ENCODE results near the gene SCN2B. TPM values are rescaled to one million over a fixed set of nuclear protein-coding genes. Genes with fewer than 3 reads are reported as not detected.

SCN2B gene
- total and polyA plus RNA-seq, 8 donors = 0.12 to 0.92 (median 0.29) TPM; not detected in 3

DNA sequence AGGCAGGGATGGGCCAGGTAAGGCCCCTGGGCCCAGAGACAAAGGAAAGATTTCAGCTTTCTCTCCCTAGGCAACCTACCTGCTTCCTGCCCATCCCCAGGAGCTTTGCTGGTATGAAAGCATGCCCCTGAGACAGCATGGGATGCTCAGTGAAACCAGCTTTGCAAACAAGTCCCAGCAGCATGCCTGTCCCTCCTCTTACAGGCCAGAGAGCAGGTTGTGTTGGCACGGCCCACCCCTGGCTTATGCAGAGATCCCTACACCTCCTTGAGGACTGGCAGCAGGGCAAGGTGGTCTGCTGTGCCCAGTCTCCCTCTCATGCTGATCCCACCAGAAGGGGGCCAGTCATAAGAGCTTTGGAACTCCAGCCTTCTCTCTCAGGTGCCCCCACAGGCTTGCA lies 26.9 kb downstream of the SCN2B start:
- intact Hi-C loops (cut with DNase I; ENCODE audit: low total_unique reads) = no loop called here
- H3K27me3 ChIP-seq = peaks cover 9 to 63% (median 31%) of the 10 kb centered on the region in 3 donors

DNA sequence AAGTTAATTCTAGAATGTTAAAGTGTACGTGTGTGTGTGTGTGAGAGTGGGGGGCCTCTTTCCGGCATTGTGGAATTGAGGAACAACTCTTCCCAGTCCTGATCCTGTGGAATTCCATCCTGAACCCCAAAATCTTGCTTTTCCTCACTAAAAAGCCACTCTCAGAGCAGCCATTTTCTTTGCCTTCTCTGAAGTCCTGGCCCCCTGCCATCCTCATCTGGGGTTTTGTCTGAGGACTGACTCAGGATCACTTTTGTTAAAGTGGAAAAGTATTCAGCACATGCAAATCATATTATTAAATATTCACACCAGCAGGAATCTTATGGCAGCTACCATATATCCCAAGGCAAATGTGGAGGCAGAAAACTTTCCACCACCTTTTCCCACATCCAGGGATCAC lies 27.6 kb downstream of the SCN2B start:
- Histone ChIP-seq H3K36me3 (no peaks in the 10 kb centered on the region), H3K9me3 (no peaks in the 10 kb centered on the region), H3K4me1 (peaks cover 20 to 41% (median 33%) of the 10 kb centered on the region in 4 donors), H3K27me3 (peaks cover 9 to 63% (median 24%) of the 10 kb centered on the region in 3 donors), H3K4me3 (no peak overlapping the region), H3K27ac (no peak overlapping the region)
- 72 to 94% (median 86%) methylated on average over 2 of the region's 2 CpGs for WGBS, 5 donors
- TF ChIP-seq POLR2A (IDR thresholded peaks at IDR 0.05) (no peak), POLR2AphosphoS5 (IDR thresholded peaks at IDR 0.05) (no peak), EP300 (IDR thresholded peaks at IDR 0.05) (no peak)
- TF ChIP-seq, protein P1, sequence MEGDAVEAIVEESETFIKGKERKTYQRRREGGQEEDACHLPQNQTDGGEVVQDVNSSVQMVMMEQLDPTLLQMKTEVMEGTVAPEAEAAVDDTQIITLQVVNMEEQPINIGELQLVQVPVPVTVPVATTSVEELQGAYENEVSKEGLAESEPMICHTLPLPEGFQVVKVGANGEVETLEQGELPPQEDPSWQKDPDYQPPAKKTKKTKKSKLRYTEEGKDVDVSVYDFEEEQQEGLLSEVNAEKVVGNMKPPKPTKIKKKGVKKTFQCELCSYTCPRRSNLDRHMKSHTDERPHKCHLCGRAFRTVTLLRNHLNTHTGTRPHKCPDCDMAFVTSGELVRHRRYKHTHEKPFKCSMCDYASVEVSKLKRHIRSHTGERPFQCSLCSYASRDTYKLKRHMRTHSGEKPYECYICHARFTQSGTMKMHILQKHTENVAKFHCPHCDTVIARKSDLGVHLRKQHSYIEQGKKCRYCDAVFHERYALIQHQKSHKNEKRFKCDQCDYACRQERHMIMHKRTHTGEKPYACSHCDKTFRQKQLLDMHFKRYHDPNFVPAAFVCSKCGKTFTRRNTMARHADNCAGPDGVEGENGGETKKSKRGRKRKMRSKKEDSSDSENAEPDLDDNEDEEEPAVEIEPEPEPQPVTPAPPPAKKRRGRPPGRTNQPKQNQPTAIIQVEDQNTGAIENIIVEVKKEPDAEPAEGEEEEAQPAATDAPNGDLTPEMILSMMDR (IDR thresholded peaks at IDR 0.05) = no peak
- intact Hi-C loops (cut with DNase I; ENCODE audit: low total_unique reads) = no loop called here
- no peak for DNase-seq

More for the DNA sequence above, 26.9 kb downstream of the SCN2B start:
- no peaks in the 10 kb centered on the region for H3K9me3 ChIP-seq
- no peak overlapping the region for H3K27ac ChIP-seq
- peaks cover 20 to 41% (median 33%) of the 10 kb centered on the region in 4 donors for H3K4me1 ChIP-seq
- WGBS, 5 donors = 71 to 100% (median 82%) methylated on average over 1 of the region's 1 CpG
- no peak overlapping the region for H3K4me3 ChIP-seq
- TF ChIP-seq EP300 (IDR thresholded peaks at IDR 0.05) = no peak
- TF ChIP-seq, protein P1 (IDR thresholded peaks at IDR 0.05) = no peak
- TF ChIP-seq POLR2AphosphoS5 (IDR thresholded peaks at IDR 0.05) = no peak
- no peak for TF ChIP-seq POLR2A (IDR thresholded peaks at IDR 0.05)
- H3K36me3 ChIP-seq = no peaks in the 10 kb centered on the region
- DNase-seq = no peak

DNA sequence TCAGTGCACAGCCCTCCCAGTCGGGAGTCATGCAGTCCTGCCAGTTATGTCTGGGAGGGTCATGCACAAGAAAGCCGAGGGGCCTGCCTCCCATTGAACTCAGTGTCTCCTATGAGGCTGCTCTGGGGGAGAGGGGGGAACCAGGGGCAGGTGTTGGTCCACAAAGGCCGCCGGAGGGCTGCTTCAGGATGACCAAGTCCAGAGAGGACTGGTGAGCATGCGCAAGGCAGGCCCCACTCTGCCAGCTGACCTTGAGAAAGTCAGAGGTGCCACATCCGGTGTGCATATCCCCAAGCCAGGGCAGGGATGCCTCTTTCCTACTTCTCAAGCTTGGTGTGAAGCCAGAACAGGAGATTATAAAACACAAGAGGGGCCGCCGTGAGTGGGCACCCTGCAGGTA lies 28.2 kb downstream of the SCN2B start:
- H3K4me1 ChIP-seq = peaks cover 18 to 36% (median 29%) of the 10 kb centered on the region in 4 donors
- H3K36me3 ChIP-seq = no peaks in the 10 kb centered on the region
- no peak for DNase-seq
- 82 to 92% (median 89%) methylated on average over 4 to 8 of the region's 8 CpGs for WGBS, 5 donors
- H3K9me3 ChIP-seq = no peaks in the 10 kb centered on the region
- intact Hi-C loops (cut with DNase I; ENCODE audit: low total_unique reads) = no loop called here
- H3K27me3 ChIP-seq = peaks cover 2 to 63% (median 18%) of the 10 kb centered on the region in 3 donors
- H3K27ac ChIP-seq = no peak overlapping the region
- H3K4me3 ChIP-seq = no peak overlapping the region
- no peak for TF ChIP-seq POLR2AphosphoS5 (IDR thresholded peaks at IDR 0.05)
- TF ChIP-seq, protein P1 (IDR thresholded peaks at IDR 0.05) = no peak
- no peak for TF ChIP-seq POLR2A (IDR thresholded peaks at IDR 0.05)
- no peak for TF ChIP-seq EP300 (IDR thresholded peaks at IDR 0.05)

DNA sequence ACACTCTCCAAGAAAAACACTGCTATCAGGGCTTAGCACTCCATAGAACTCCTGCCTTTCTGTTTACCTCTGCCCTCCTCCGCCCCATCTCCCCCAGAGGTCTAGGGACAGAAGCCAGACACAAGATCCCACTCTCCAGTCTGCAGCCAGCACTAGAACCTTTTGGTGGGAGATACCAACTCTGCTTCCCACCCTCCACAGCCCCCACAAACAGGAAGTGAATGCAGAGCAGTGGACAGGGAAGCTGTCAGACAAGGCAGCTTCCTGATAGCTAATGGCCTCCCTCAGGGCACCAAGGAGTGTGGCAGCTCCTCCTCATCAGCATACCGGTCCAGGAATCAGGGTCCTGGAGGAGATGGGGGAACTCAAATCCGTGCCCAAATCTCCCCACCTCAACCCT lies 28.9 kb downstream of the SCN2B start:
- Histone ChIP-seq H3K27ac (no peak overlapping the region), H3K27me3 (peaks cover 0 to 63% (median 11%) of the 10 kb centered on the region in 3 donors), H3K4me1 (peaks cover 11 to 28% (median 22%) of the 10 kb centered on the region in 4 donors), H3K9me3 (no peaks in the 10 kb centered on the region), H3K36me3 (no peaks in the 10 kb centered on the region), H3K4me3 (no peak overlapping the region)
- TF ChIP-seq POLR2A (IDR thresholded peaks at IDR 0.05) = no peak
- 34 to 60% (median 46%) methylated on average over 3 of the region's 3 CpGs for WGBS, 5 donors
- intact Hi-C loops (cut with DNase I; ENCODE audit: low total_unique reads) = no loop called here
- no peak for DNase-seq

DNA sequence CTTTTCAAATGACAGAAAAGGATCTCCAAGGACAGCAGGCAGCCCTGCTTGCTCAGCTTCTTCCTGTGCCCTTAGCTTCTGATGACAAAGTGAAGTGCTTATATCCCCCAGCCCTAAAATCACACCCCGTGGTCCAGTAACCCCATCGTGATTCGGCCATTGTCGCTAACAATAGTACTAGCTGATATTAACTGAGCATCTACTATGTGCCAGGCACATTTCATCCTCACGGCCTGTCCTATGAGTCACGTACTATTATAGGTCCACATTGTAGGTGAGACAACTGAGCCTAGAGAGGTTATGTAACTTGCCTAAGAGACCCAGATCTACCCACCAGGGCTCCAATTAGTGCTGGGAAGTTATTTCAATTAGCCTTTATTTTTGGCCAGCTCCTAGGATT lies 29.9 kb downstream of the SCN2B start:
- WGBS, 5 donors = 88 to 96% (median 90%) methylated on average over 6 of the region's 6 CpGs
- TF ChIP-seq EP300 (IDR thresholded peaks at IDR 0.05) (no peak), POLR2AphosphoS5 (IDR thresholded peaks at IDR 0.05) (no peak)
- Histone ChIP-seq H3K4me1 (peaks cover 6 to 19% (median 12%) of the 10 kb centered on the region in 4 donors), H3K9me3 (no peaks in the 10 kb centered on the region), H3K4me3 (no peak overlapping the region), H3K36me3 (no peaks in the 10 kb centered on the region), H3K27ac (peak overlapping the region in 2 of 5 donors; percentile 49 to 54), H3K27me3 (peaks cover 0 to 63% (median 7%) of the 10 kb centered on the region in 3 donors)
- no peak for DNase-seq
- intact Hi-C loops (cut with DNase I; ENCODE audit: low total_unique reads) = no loop called here

All from stomach (tissue), 9 donors.